ENCODE data around the gene CDC34. TPM values are rescaled to one million over a fixed set of nuclear protein-coding genes. Genes with fewer than 3 reads are reported as not detected.

Gene CDC34
- total RNA-seq, 4 donors from 2014 or later = 72.0 to 116 (median 103) TPM

- Histone ChIP-seq H3K9me3 (no peaks in the 10 kb centered on the region), H3K27me3 (no peaks in the 10 kb centered on the region), H3K27ac (no peak overlapping the region), H3K4me1 (peaks cover 0 to 5% (median 0%) of the 10 kb centered on the region in 4 donors), H3K36me3 (no peaks in the 10 kb centered on the region), H3K4me3 (no peak overlapping the region)
- intact Hi-C loops (cut with DNase I; ENCODE audit: low total_unique reads) (no loop called here), in situ Hi-C loops (cut with MboI; ENCODE audit: low pct_ligation_motif_present in 1 of 4, low pct_unique_long_range_greater_than_20kb in 1 of 4, low sequenced_read_pairs in 3 of 4) (no loop called here)
- no peak for DNase-seq
- no peak for TF ChIP-seq EP300 (IDR thresholded peaks at IDR 0.05; ENCODE audit: low read depth)
- TF ChIP-seq, protein P1, sequence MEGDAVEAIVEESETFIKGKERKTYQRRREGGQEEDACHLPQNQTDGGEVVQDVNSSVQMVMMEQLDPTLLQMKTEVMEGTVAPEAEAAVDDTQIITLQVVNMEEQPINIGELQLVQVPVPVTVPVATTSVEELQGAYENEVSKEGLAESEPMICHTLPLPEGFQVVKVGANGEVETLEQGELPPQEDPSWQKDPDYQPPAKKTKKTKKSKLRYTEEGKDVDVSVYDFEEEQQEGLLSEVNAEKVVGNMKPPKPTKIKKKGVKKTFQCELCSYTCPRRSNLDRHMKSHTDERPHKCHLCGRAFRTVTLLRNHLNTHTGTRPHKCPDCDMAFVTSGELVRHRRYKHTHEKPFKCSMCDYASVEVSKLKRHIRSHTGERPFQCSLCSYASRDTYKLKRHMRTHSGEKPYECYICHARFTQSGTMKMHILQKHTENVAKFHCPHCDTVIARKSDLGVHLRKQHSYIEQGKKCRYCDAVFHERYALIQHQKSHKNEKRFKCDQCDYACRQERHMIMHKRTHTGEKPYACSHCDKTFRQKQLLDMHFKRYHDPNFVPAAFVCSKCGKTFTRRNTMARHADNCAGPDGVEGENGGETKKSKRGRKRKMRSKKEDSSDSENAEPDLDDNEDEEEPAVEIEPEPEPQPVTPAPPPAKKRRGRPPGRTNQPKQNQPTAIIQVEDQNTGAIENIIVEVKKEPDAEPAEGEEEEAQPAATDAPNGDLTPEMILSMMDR (IDR thresholded peaks at IDR 0.05) = no peak
- no peak for TF ChIP-seq POLR2A (IDR thresholded peaks at IDR 0.05)
- TF ChIP-seq POLR2AphosphoS5 (IDR thresholded peaks at IDR 0.05) = no peak
- WGBS, 2 donors (ENCODE audit: low coverage in 1 of 2) = 44 to 46% methylated on average over 3 to 8 of the region's 10 CpGs
Observed at GRCh38 chr19:517721-518597, 13.6 kb upstream of the CDC34 start.

- Histone ChIP-seq H3K27ac (no peak overlapping the region), H3K4me1 (peaks cover 0 to 4% (median 0%) of the 10 kb centered on the region in 4 donors), H3K36me3 (no peaks in the 10 kb centered on the region), H3K9me3 (no peaks in the 10 kb centered on the region), H3K27me3 (no peaks in the 10 kb centered on the region), H3K4me3 (no peak overlapping the region)
- TF ChIP-seq, protein P1 (IDR thresholded peaks at IDR 0.05) = peak in 2 of 5 experiments; percentile 10 to 23
- TF ChIP-seq POLR2AphosphoS5 (IDR thresholded peaks at IDR 0.05) = no peak
- intact Hi-C loops (cut with DNase I; ENCODE audit: low total_unique reads) = no loop called here
- 39% methylated on average over 37 of the region's 58 CpGs; no CpG with 5 or more reads in 1 of the 2 donors for whole genome bisulfite sequencing, 2 donors (ENCODE audit: low coverage in 1 of 2)
- in situ Hi-C loops (cut with MboI; ENCODE audit: low pct_ligation_motif_present in 1 of 4, low pct_unique_long_range_greater_than_20kb in 1 of 4, low sequenced_read_pairs in 3 of 4) = no loop called here
- peak; percentile 40 for DNase-seq
Observed at GRCh38 chr19:518598-519231, 12.8 kb upstream of the CDC34 start.

- H3K27ac ChIP-seq = no peak overlapping the region
- intact Hi-C loops (cut with DNase I; ENCODE audit: low total_unique reads) (no loop called here), in situ Hi-C loops (cut with MboI; ENCODE audit: low pct_ligation_motif_present in 1 of 4, low pct_unique_long_range_greater_than_20kb in 1 of 4, low sequenced_read_pairs in 3 of 4) (no loop called here)
- DNase-seq = no peak
- H3K9me3 ChIP-seq = no peaks in the 10 kb centered on the region
- H3K4me1 ChIP-seq = peaks cover 0 to 4% (median 0%) of the 10 kb centered on the region in 4 donors
- 88% methylated on average over 45 of the region's 45 CpGs; no CpG with 5 or more reads in 1 of the 2 donors for WGBS, 2 donors (ENCODE audit: low coverage in 1 of 2)
- no peaks in the 10 kb centered on the region for H3K27me3 ChIP-seq
- no peaks in the 10 kb centered on the region for H3K36me3 ChIP-seq
- TF ChIP-seq POLR2A (IDR thresholded peaks at IDR 0.05) (no peak), EP300 (IDR thresholded peaks at IDR 0.05; ENCODE audit: low read depth) (no peak), POLR2AphosphoS5 (IDR thresholded peaks at IDR 0.05) (no peak)
- TF ChIP-seq, protein P1 (IDR thresholded peaks at IDR 0.05) = no peak
- no peak overlapping the region for H3K4me3 ChIP-seq
Observed at GRCh38 chr19:519449-519865, 12.1 kb upstream of the CDC34 start.

DNA sequence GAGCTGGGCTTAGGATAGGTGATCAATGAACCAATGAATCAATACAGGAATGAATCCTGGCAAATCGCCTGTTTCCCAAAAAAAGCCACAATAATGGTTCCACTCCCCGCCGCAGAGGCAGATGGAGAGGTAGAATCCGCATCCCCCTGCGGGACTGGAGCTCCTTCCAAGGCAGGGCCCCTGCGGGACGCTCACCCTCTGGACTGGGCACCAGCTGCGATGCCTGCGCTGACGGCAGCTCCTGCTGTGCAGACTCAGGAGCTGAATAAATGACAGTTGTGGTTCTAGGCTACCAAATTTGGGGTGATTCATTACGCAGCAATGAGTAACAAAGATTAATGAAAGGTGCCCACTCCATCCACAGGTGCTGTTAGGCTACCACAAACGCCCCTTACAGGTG is 8.8 kb upstream of the CDC34 start:
- Histone ChIP-seq H3K27ac (no peak overlapping the region), H3K4me3 (no peak overlapping the region), H3K36me3 (no peaks in the 10 kb centered on the region), H3K9me3 (no peaks in the 10 kb centered on the region), H3K27me3 (peaks cover 17% of the 10 kb centered on the region), H3K4me1 (peaks cover 0 to 4% (median 0%) of the 10 kb centered on the region in 4 donors)
- no peak for DNase-seq
- TF ChIP-seq, protein P1 (IDR thresholded peaks at IDR 0.05) = no peak
- TF ChIP-seq POLR2AphosphoS5 (IDR thresholded peaks at IDR 0.05) (no peak), EP300 (IDR thresholded peaks at IDR 0.05; ENCODE audit: low read depth) (no peak), POLR2A (IDR thresholded peaks at IDR 0.05) (no peak)
- 92% methylated on average over 12 of the region's 12 CpGs; no CpG with 5 or more reads in 1 of the 2 donors for WGBS, 2 donors (ENCODE audit: low coverage in 1 of 2)
- intact Hi-C loops (cut with DNase I; ENCODE audit: low total_unique reads) (no loop called here), in situ Hi-C loops (cut with MboI; ENCODE audit: low pct_ligation_motif_present in 1 of 4, low pct_unique_long_range_greater_than_20kb in 1 of 4, low sequenced_read_pairs in 3 of 4) (no loop called here)
